HepG2 (cell line): ENCODE results near the gene ZFP90. TPM values are rescaled to one million over a fixed set of nuclear protein-coding genes. Genes with fewer than 3 reads are reported as not detected.

Experiments used
- ATAC-seq: fragments of 200-7000 bp; cut with Tn5 transposase; 3 replicates; pipeline ENCODE4 v1.9.1; 2020; ENCODE audit warnings: mild to moderate bottlenecking, moderate library complexity
- BruUV-seq: library from RNA; stranded (reverse); fragments of 400-500 nt; replicated peaks from 2 replicates; lab custom pipeline; 2021; lab: Mats Ljungman, UMichigan
- CTCF ChIA-PET: fragments of 300-600 bp; formaldehyde crosslinking; extraction: SDS; loops from one replicate; lab custom pipeline; 2021; ENCODE audit warnings: low total read pairs, inconsistent platforms, low intra/inter-chr PET ratio; lab: Yijun Ruan, JAX
- POLR2A ChIA-PET: fragments of 350-600 bp; sonication (Branson Sonifier 250); formaldehyde crosslinking; loops from one replicate; lab custom pipeline; 2020; ENCODE audit warnings: antibody characterized with exemption, inconsistent platforms; lab: Yijun Ruan, JAX
- DNase-seq: peaks from one replicate; pipeline ENCODE4 v3.0.0-alpha.2; 2015; ENCODE audit warnings: low spot score
- FAIRE-seq: peaks from 3 replicates; lab custom pipeline; 2011; peaks lifted over from hg19 to GRCh38; lab: Jason Lieb, UNC
- H2AFZ ChIP-seq: one replicate; pipeline ENCODE4 v1.6.1; 2011; ENCODE audit warnings: low read length, inconsistent platforms
- H3K27ac ChIP-seq: fragments of 300-600 bp; 3 replicates; pipeline ENCODE4 v1.8.0; 2011; ENCODE audit warnings: mixed run types, mild to moderate bottlenecking, mixed read lengths, low read length, inconsistent platforms; ENCODE audit not compliant: insufficient read depth; ENCODE audit errors: extremely low read length
- H3K27me3 ChIP-seq, 2 experiments: fragments of 200-600 bp in 1 of 2; 2 replicates in 1 of 2; 3 replicates in 1 of 2; pipeline versions ENCODE4 v1.6.0 to v1.8.0; 2011; ENCODE audit warnings: low read length in 2 of 2, mild to moderate bottlenecking in 2 of 2, moderate library complexity in 2 of 2, inconsistent platforms in 1 of 2; ENCODE audit not compliant: insufficient read depth in 2 of 2, control insufficient read depth in 1 of 2
- H3K36me3 ChIP-seq, 2 experiments: fragments of 200-600 bp in 1 of 2; replicated peaks in 1 of 2; 2 replicates in 1 of 2; 3 replicates in 1 of 2; pipeline versions ENCODE4 v1.5.1 to v1.8.0; 2011; ENCODE audit warnings: low read length in 2 of 2, inconsistent platforms in 1 of 2; ENCODE audit not compliant: insufficient read depth in 2 of 2, control insufficient read depth in 1 of 2
- H3K4me1 ChIP-seq: 2 replicates; pipeline ENCODE4 v1.5.1; 2012; ENCODE audit warnings: low read length, inconsistent platforms; ENCODE audit not compliant: insufficient read depth
- H3K4me2 ChIP-seq: 2 replicates; pipeline ENCODE4 v1.6.0; 2011; ENCODE audit warnings: low read depth, low read length, inconsistent platforms
- H3K4me3 ChIP-seq, 3 experiments: fragments of 200-600 bp in 1 of 3; sonication (generic), shearing (Covaris generic) in 1 of 3; replicated peaks in 1 of 3; 2 replicates each; pipeline ENCODE4 v1.5.1; 2011 to 2016; ENCODE audit warnings: low read length in 3 of 3, inconsistent platforms in 2 of 3, low read depth in 2 of 3, mild to moderate bottlenecking in 2 of 3, control low read depth in 1 of 3, mixed read lengths in 1 of 3; ENCODE audit not compliant: insufficient read depth in 1 of 3
- H3K79me2 ChIP-seq: one replicate; pipeline ENCODE4 v1.6.1; 2011; ENCODE audit warnings: low read length, inconsistent platforms; ENCODE audit not compliant: insufficient read depth
- H3K9ac ChIP-seq: 2 replicates; pipeline ENCODE4 v1.6.0; 2011; ENCODE audit warnings: mild to moderate bottlenecking, low read depth, low read length, inconsistent platforms; ENCODE audit not compliant: insufficient read depth
- H3K9me3 ChIP-seq: 2 replicates; pipeline ENCODE4 v1.5.1; 2012; ENCODE audit warnings: mild to moderate bottlenecking, low read length
- H4K20me1 ChIP-seq: 2 replicates; pipeline ENCODE4 v1.6.0; 2011; ENCODE audit warnings: inconsistent platforms, mild to moderate bottlenecking, low read length, moderate library complexity; ENCODE audit not compliant: insufficient read depth
- FOXJ3 ChIP-seq: sonication (generic); formaldehyde crosslinking; IDR thresholded peaks from 2 replicates; pipeline ENCODE4 v1.4.0; 2020; ENCODE audit warnings: missing genetic modification reagents, mild to moderate bottlenecking, borderline replicate concordance
- GPN1 ChIP-seq: sonication (generic); formaldehyde crosslinking; IDR thresholded peaks from 2 replicates; pipeline ENCODE4 v1.5.1; 2020; ENCODE audit warnings: missing genetic modification reagents, borderline replicate concordance
- MEIS2 ChIP-seq: sonication (generic); formaldehyde crosslinking; IDR thresholded peaks from 2 replicates; pipeline ENCODE4 v1.9.0; 2021; ENCODE audit warnings: mild to moderate bottlenecking, missing genetic modification reagents
- MLX ChIP-seq: IDR thresholded peaks from 2 replicates; pipeline ENCODE4 v1.6.1; 2016
- MTF2 ChIP-seq: sonication (generic); formaldehyde crosslinking; IDR thresholded peaks from 2 replicates; pipeline ENCODE4 v1.5.0; 2020; ENCODE audit warnings: missing genetic modification reagents, borderline replicate concordance
- RARG ChIP-seq: sonication (generic); formaldehyde crosslinking; IDR thresholded peaks from 2 replicates; pipeline ENCODE4 v1.4.0; 2020; ENCODE audit warnings: low read depth, mild to moderate bottlenecking, missing genetic modification reagents
- RBAK ChIP-seq: sonication (generic); formaldehyde crosslinking; IDR thresholded peaks from 2 replicates; pipeline ENCODE4 v1.5.1; 2020; ENCODE audit warnings: mild to moderate bottlenecking, missing genetic modification reagents
- SALL1 ChIP-seq: sonication (generic); formaldehyde crosslinking; IDR thresholded peaks from 2 replicates; pipeline ENCODE4 v1.8.0; 2022; ENCODE audit warnings: mild to moderate bottlenecking, missing genetic modification reagents
- SIN3B ChIP-seq: fragments of 150-350 bp; IDR thresholded peaks from 2 replicates; pipeline ENCODE4 v1.6.1; 2014; ENCODE audit warnings: low read length
- ZFP1 ChIP-seq: IDR thresholded peaks from 2 replicates; pipeline ENCODE4 v1.6.1; 2016
- ZFYVE20 ChIP-seq: sonication (generic); formaldehyde crosslinking; IDR thresholded peaks from 2 replicates; pipeline ENCODE4 v1.8.0; 2023; ENCODE audit warnings: low read depth, mild to moderate bottlenecking, moderate library complexity, missing genetic modification reagents, borderline replicate concordance
- ZKSCAN5 ChIP-seq: sonication (generic); formaldehyde crosslinking; IDR thresholded peaks from 2 replicates; pipeline ENCODE4 v1.5.1; 2020; ENCODE audit warnings: mild to moderate bottlenecking, missing genetic modification reagents
- ZNF280D ChIP-seq: sonication (generic); formaldehyde crosslinking; IDR thresholded peaks from 2 replicates; pipeline ENCODE4 v1.5.1; 2020; ENCODE audit warnings: mild to moderate bottlenecking, missing genetic modification reagents
- ZNF644 ChIP-seq: IDR thresholded peaks from 2 replicates; pipeline ENCODE4 v1.6.1; 2016; ENCODE audit warnings: low read depth
- ZNF879 ChIP-seq: sonication (generic); formaldehyde crosslinking; IDR thresholded peaks from 2 replicates; pipeline ENCODE4 v1.8.1; 2023; ENCODE audit warnings: missing genetic modification reagents
- ZSCAN30 ChIP-seq: sonication (generic); formaldehyde crosslinking; IDR thresholded peaks from 2 replicates; pipeline ENCODE4 v1.5.0; 2020; ENCODE audit warnings: mild to moderate bottlenecking, missing genetic modification reagents
- WGBS: methylation state at CpG from one replicate; pipeline ENCODE4 v1.1.6; 2017; ENCODE audit warnings: low lambda C conversion rate; 5-methylcytosine and 5-hydroxymethylcytosine counted together
- in situ Hi-C: cut with HindIII; loops from 2 replicates; pipeline ENCODE4 v1.10.0; 2017; ENCODE audit warnings: low pct_unique_long_range_greater_than_20kb; ENCODE audit not compliant: extremely low pct_ligation_motif_present
- intact Hi-C: fragments of 100-400 bp; cut with micrococcal nuclease; formaldehyde crosslinking; loops from one replicate; pipeline ENCODE4 v1.10.0; 2022; ENCODE audit not compliant: unreplicated experiment
- polyA plus RNA-seq, 8 experiments: library from polyadenylated mRNA; depleted of rRNA in 3 of 8; stranded (reverse) in 7 of 8; unstranded in 1 of 8; fragments of >200 nt; fragmentation: Illumina TruSeq in 4 of 8; extraction: Trizol in 4 of 8; gene quantifications; 2 replicates each; pipeline versions ENCODE4 v1.2.1 to v1.2.3, GENCODE V29; 2011 to 2016; ENCODE audit warnings: low read depth in 4 of 8, missing spikeins in 1 of 8, mixed read lengths in 1 of 8; ENCODE audit not compliant: insufficient read depth in 1 of 8
- total RNA-seq, 5 experiments: library from RNA; depleted of rRNA; stranded (reverse); fragments of >200 nt; fragmentation: Illumina TruSeq; extraction: Trizol; gene quantifications; 2 replicates each; pipeline ENCODE4 v1.2.3, GENCODE V29; 2016; ENCODE audit warnings: low read depth in 1 of 5
- TF ChIP-seq, protein P1 (sequence below): IDR thresholded peaks from 2 replicates; pipeline ENCODE4 v1.6.1; 2016; ENCODE audit warnings: low read depth, control low read depth
- TF ChIP-seq, protein P2 (sequence below): fragments of 450-650 bp; IDR thresholded peaks from 2 replicates; pipeline ENCODE4 v1.6.1; 2017

The ZFP90 gene
- total and polyA plus RNA-seq, 2 of the 13 experiments (the other 11 are each of a cell fraction or from before 2014, with no cell fraction given) = 17.6 to 18.9 TPM

DNA sequence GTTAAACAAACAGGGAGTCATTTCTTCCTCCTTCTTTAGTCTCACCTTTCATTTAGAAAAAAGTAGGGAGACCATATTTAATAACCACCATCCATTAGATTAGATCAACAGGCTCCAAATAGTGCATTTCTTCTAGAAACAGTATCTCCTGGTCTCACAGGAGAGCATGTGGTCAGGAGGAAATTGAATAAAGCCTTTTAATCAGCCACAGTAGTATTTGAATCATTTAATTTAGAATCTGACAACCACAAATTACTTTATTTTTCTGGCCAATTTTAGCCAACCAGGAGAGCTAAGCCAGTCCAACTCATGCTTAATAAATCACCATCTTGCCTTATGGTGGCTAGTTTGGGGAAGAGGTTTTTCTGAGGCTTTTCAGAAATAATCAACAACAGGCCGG lies 26.3 kb upstream of the ZFP90 start:
- Histone ChIP-seq H3K4me1 (peaks cover 19% of the 10 kb centered on the region), H3K4me3 (no peak overlapping the region), H4K20me1 (no peaks in the 10 kb centered on the region), H3K79me2 (no peaks in the 10 kb centered on the region), H3K9me3 (no peaks in the 10 kb centered on the region), H2AFZ (no peak overlapping the region), H3K36me3 (no peaks in the 10 kb centered on the region), H3K27ac (no peak overlapping the region), H3K4me2 (no peak overlapping the region), H3K9ac (no peak overlapping the region), H3K27me3 (peaks cover 3 to 21% of the 10 kb centered on the region in 2 experiments; a peak in 4 of 5 replicates)
- in situ Hi-C loops = loop anchor here (5.0 kb wide), 2 partner anchors 65 to 115 kb away; partner anchors contain the start of gene SMPD3
- DNase-seq (no peak), ATAC-seq (no peak), FAIRE-seq (no peak)
- ChIA-PET CTCF (no interaction called here), POLR2A (no interaction called here)
- BruUV-seq = no TSS peak
- 13% methylated on average over 1 of the region's 1 CpG for WGBS
- intact Hi-C loops = no loop called here
- TF ChIP-seq FOXJ3 (no peak), ZNF644 (CRISPR knock-in tag) (no peak), MEIS2 (CRISPR knock-in tag) (no peak), GPN1 (CRISPR knock-in tag) (no peak), SALL1 (CRISPR knock-in tag) (no peak), MTF2 (CRISPR knock-in tag) (no peak), ZKSCAN5 (CRISPR knock-in tag) (no peak), ZSCAN30 (CRISPR knock-in tag) (no peak), SIN3B (no peak), ZFYVE20 (CRISPR knock-in tag) (no peak), ZFP1 (no peak), RBAK (CRISPR knock-in tag) (no peak), MLX (CRISPR knock-in tag) (no peak), RARG (CRISPR knock-in tag) (no peak), ZNF879 (CRISPR knock-in tag) (no peak), ZNF280D (CRISPR knock-in tag) (no peak)
- TF ChIP-seq, protein P1, sequence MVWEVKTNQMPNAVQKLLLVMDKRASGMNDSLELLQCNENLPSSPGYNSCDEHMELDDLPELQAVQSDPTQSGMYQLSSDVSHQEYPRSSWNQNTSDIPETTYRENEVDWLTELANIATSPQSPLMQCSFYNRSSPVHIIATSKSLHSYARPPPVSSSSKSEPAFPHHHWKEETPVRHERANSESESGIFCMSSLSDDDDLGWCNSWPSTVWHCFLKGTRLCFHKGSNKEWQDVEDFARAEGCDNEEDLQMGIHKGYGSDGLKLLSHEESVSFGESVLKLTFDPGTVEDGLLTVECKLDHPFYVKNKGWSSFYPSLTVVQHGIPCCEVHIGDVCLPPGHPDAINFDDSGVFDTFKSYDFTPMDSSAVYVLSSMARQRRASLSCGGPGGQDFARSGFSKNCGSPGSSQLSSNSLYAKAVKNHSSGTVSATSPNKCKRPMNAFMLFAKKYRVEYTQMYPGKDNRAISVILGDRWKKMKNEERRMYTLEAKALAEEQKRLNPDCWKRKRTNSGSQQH = no peak
- TF ChIP-seq, protein P2, sequence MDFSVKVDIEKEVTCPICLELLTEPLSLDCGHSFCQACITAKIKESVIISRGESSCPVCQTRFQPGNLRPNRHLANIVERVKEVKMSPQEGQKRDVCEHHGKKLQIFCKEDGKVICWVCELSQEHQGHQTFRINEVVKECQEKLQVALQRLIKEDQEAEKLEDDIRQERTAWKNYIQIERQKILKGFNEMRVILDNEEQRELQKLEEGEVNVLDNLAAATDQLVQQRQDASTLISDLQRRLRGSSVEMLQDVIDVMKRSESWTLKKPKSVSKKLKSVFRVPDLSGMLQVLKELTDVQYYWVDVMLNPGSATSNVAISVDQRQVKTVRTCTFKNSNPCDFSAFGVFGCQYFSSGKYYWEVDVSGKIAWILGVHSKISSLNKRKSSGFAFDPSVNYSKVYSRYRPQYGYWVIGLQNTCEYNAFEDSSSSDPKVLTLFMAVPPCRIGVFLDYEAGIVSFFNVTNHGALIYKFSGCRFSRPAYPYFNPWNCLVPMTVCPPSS = no peak
